Erythroblast (primary cell): Measurements from ENCODE around the gene CHGA.

ENCODE experiments used
- GATA1 ChIP-seq: IDR thresholded peaks from 2 replicates; pipeline ENCODE4 v1.6.1; 2011; ENCODE audit warnings: low read depth, mild to moderate bottlenecking, control low read depth, low read length, moderate library complexity
- POLR2A ChIP-seq: IDR thresholded peaks from 2 replicates; pipeline ENCODE4 v1.6.1; 2011; ENCODE audit warnings: mild to moderate bottlenecking, low read length

DNA sequence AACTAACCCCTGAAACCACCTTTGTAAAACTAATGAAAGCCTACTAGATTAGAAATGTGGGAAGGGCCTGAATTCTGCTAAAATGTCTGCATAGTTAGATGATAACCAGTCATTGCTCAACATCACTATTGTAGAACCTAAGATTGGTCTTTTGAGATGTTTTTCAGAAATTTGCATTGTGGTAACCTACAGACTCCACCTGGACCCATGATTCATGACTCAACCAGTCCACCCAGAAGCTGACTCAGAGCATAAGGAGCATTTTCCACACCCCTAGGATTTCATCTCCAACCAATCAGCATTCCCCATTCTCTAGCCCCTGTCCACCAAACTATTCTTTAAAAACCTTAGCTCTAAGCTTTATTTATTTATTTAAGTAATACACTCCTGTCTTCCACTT is 30.4 kb upstream of the CHGA start:
- no peak for TF ChIP-seq POLR2A
- TF ChIP-seq GATA1 = no peak
